Endothelial cell of umbilical vein (primary cell): ENCODE results near the gene UNC5CL. TPM values are rescaled to one million over a fixed set of nuclear protein-coding genes. Genes with fewer than 3 reads are reported as not detected.

ENCODE experiments used
- BruUV-seq: library from RNA; stranded (reverse); fragments of 400-500 nt; replicated peaks from 2 replicates; lab custom pipeline; 2021; lab: Mats Ljungman, UMichigan
- CTCF ChIA-PET: fragments of 300-600, 350-600 bp; sonication (Branson Sonifier 250); formaldehyde crosslinking; loops from one replicate; lab custom pipeline; 2021; ENCODE audit warnings: antibody characterized with exemption, inconsistent platforms; lab: Charles Lee
- POLR2A ChIA-PET: fragments of 300-600, 350-600 bp; sonication (Branson Sonifier 250); formaldehyde crosslinking; loops from one replicate; lab custom pipeline; 2021; ENCODE audit warnings: antibody characterized with exemption, inconsistent platforms; lab: Charles Lee
- DNase-seq: peaks from one replicate; pipeline ENCODE4 v3.0.0-alpha.2; 2011; ENCODE audit warnings: low read depth, low spot score
- FAIRE-seq: peaks from 2 replicates; lab custom pipeline; 2011; peaks lifted over from hg19 to GRCh38; lab: Jason Lieb, UNC
- H2AFZ ChIP-seq: 2 replicates; pipeline ENCODE4 v1.6.0; 2012; ENCODE audit warnings: low read depth, low read length, control low read depth, inconsistent platforms
- H3K27ac ChIP-seq: 2 replicates; pipeline ENCODE4 v1.5.1; 2011; ENCODE audit warnings: low read depth, mild to moderate bottlenecking, control low read depth, low read length, moderate library complexity; ENCODE audit not compliant: insufficient read depth
- H3K27me3 ChIP-seq, 2 experiments: 2 replicates each; pipeline versions ENCODE4 v1.6.0 to v1.6.1; 2011; ENCODE audit warnings: low read length in 2 of 2, mixed read lengths in 1 of 2; ENCODE audit not compliant: control insufficient read depth in 2 of 2, insufficient read depth in 2 of 2
- H3K36me3 ChIP-seq, 2 experiments: 2 replicates in 1 of 2; 3 replicates in 1 of 2; pipeline ENCODE4 v1.5.1; 2011; ENCODE audit warnings: low read length in 2 of 2, mild to moderate bottlenecking in 1 of 2, moderate library complexity in 1 of 2; ENCODE audit not compliant: control insufficient read depth in 2 of 2, insufficient read depth in 2 of 2; ENCODE audit errors: extremely low read depth in 1 of 2
- H3K4me1 ChIP-seq: 3 replicates; pipeline ENCODE4 v1.5.1; 2011; ENCODE audit warnings: mild to moderate bottlenecking, low read length; ENCODE audit not compliant: control insufficient read depth, insufficient read depth; ENCODE audit errors: extremely low read depth
- H3K4me2 ChIP-seq: 2 replicates; pipeline ENCODE4 v1.6.1; 2011; ENCODE audit warnings: low read length, control low read depth, mixed read lengths; ENCODE audit not compliant: insufficient read depth
- H3K4me3 ChIP-seq, 3 experiments: fragments of 200-600 bp in 1 of 3; sonication (generic), shearing (Covaris generic) in 1 of 3; replicated peaks in 1 of 3; 2 replicates each; pipeline ENCODE4 v1.5.1; 2011 to 2016; ENCODE audit warnings: control low read depth in 3 of 3, low read length in 3 of 3, mild to moderate bottlenecking in 2 of 3, inconsistent platforms in 1 of 3, low read depth in 1 of 3, moderate library complexity in 1 of 3; ENCODE audit not compliant: insufficient read depth in 1 of 3
- H3K79me2 ChIP-seq: 2 replicates; pipeline ENCODE4 v1.6.0; 2012; ENCODE audit warnings: low read length, inconsistent platforms; ENCODE audit not compliant: control insufficient read depth, insufficient read depth
- H3K9ac ChIP-seq: replicated peaks from 2 replicates; pipeline ENCODE3; 2011; ENCODE audit warnings: low read length, control low read depth; ENCODE audit not compliant: insufficient read depth; ENCODE audit errors: extremely low read depth
- H3K9me1 ChIP-seq: replicated peaks from 3 replicates; pipeline ENCODE4 v1.6.0; 2011; ENCODE audit warnings: mild to moderate bottlenecking, low read length; ENCODE audit not compliant: control insufficient read depth, insufficient read depth; ENCODE audit errors: extremely low read depth
- H3K9me3 ChIP-seq: replicated peaks from 2 replicates; pipeline ENCODE4 v1.5.1; 2012; ENCODE audit warnings: low read length, inconsistent platforms; ENCODE audit not compliant: control insufficient read depth, insufficient read depth
- H4K20me1 ChIP-seq: replicated peaks from 2 replicates; pipeline ENCODE3; 2011; ENCODE audit warnings: mild to moderate bottlenecking, low read length; ENCODE audit not compliant: control insufficient read depth, insufficient read depth; ENCODE audit errors: extremely low read depth
- CTCF ChIP-seq, 2 donors: IDR thresholded peaks; 1 replicate in 1 of 2; 2 replicates in 1 of 2; pipeline ENCODE4 v1.5.1; 2011; ENCODE audit warnings: low read length in 2 of 2, mild to moderate bottlenecking in 2 of 2, moderate library complexity in 2 of 2, control low read depth in 1 of 2, inconsistent platforms in 1 of 2, low read depth in 1 of 2; ENCODE audit not compliant: insufficient read depth in 1 of 2; ENCODE audit errors: extremely low read depth in 1 of 2
- GATA2 ChIP-seq: IDR thresholded peaks from 2 replicates; pipeline ENCODE4 v1.7.0; 2011; ENCODE audit warnings: low read depth, mild to moderate bottlenecking, moderate library complexity, mixed read lengths, low read length; ENCODE audit not compliant: insufficient read length, insufficient read depth
- MYC ChIP-seq: IDR thresholded peaks from one replicate; pipeline ENCODE4 v1.6.1; 2011; ENCODE audit warnings: mild to moderate bottlenecking, low read depth, low read length
- POLR2A ChIP-seq: IDR thresholded peaks from 2 replicates; pipeline ENCODE4 v1.6.1; 2012; ENCODE audit warnings: low read depth, mild to moderate bottlenecking, control low read depth, low read length
- POLR2AphosphoS5 ChIP-seq: IDR thresholded peaks from 2 replicates; pipeline ENCODE4 v1.6.1; 2012; ENCODE audit warnings: low read depth, mild to moderate bottlenecking, control low read depth, low read length, moderate library complexity; ENCODE audit not compliant: insufficient read depth
- dilution Hi-C: fragments of 300-500 bp; cut with MboI; formaldehyde crosslinking; loops from one replicate; pipeline ENCODE4 v1.15.0; 2019; ENCODE audit warnings: low sequenced_read_pairs; ENCODE audit not compliant: extremely low pct_ligation_motif_present
- intact Hi-C: fragments of 100-400 bp; cut with micrococcal nuclease; formaldehyde crosslinking; loops from one replicate; pipeline ENCODE4 v1.10.0; 2022
- polyA plus RNA-seq, 4 experiments: library from polyadenylated mRNA; depleted of rRNA in 3 of 4; stranded (reverse) in 3 of 4; unstranded in 1 of 4; fragments of >200 nt; gene quantifications; 2 replicates each; pipeline versions ENCODE4 v1.2.1 to v1.2.3, GENCODE V29; 2011 to 2012; ENCODE audit warnings: missing spikeins in 1 of 4
- total RNA-seq: library from RNA; stranded (reverse); gene quantifications from 2 replicates; pipeline ENCODE4 v1.2.3, GENCODE V29; 2021
- TF ChIP-seq, protein P1 (sequence below): IDR thresholded peaks from 2 replicates; pipeline ENCODE4 v1.6.1; 2011; ENCODE audit not compliant: insufficient read depth, insufficient read length

Gene UNC5CL
- total and polyA plus RNA-seq, 2 donors (not counting 3 experiments of a cell fraction or from before 2014, with no cell fraction given): 0.14 to 0.20 TPM

GRCh38 chr6:41080621-41081020 is 41.6 kb upstream of the UNC5CL start:
- dilution Hi-C loops: no loop called here
- Histone ChIP-seq H3K9me3 (no peaks in the 10 kb centered on the region), H3K27ac (no peak overlapping the region), H3K4me2 (peak overlapping the region; percentile 37), H3K9me1 (no peaks in the 10 kb centered on the region), H3K27me3 (no peaks in the 10 kb centered on the region), H3K36me3 (peaks cover 13 to 15% of the 10 kb centered on the region in 2 experiments), H4K20me1 (peaks cover 8% of the 10 kb centered on the region), H3K79me2 (peaks cover 69% of the 10 kb centered on the region), H3K9ac (no peak overlapping the region), H3K4me3 (no peak overlapping the region), H2AFZ (no peak overlapping the region), H3K4me1 (peaks cover 12% of the 10 kb centered on the region)
- ChIA-PET CTCF (interaction anchor here (0.7 kb wide), 1 partner anchor 102 kb away, joined by 4 read pairs; no protein-coding TSS in a partner anchor), POLR2A (no interaction called here)
- no peak for FAIRE-seq
- DNase-seq: no peak
- no TSS peak for BruUV-seq
- TF ChIP-seq MYC: no peak
- no peak for TF ChIP-seq POLR2A
- no peak for TF ChIP-seq POLR2AphosphoS5
- TF ChIP-seq GATA2: no peak
- no peak for TF ChIP-seq CTCF (IDR thresholded peaks at IDR 0.05; ENCODE audit: extremely low read depth in 1 of 2, insufficient read depth in 1 of 2, low read depth in 1 of 2, low read length in 2 of 2)
- TF ChIP-seq, protein P1, sequence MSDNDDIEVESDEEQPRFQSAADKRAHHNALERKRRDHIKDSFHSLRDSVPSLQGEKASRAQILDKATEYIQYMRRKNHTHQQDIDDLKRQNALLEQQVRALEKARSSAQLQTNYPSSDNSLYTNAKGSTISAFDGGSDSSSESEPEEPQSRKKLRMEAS: no peak
- intact Hi-C loops: no loop called here
